ENCODE measurements around the gene SULT1C3.

- TF ChIP-seq GATA2 (IDR thresholded peaks at IDR 0.05; ENCODE audit: low read depth, low read length) (no peak), GATA3 (IDR thresholded peaks at IDR 0.05; ENCODE audit: low read depth, low read length) (no peak)
Observed at GRCh38 chr2:108271691-108272253, 32.0 kb downstream of the SULT1C3 start.

Measured in SH-SY5Y (cell line).